ENCODE measurements around the gene TRAPPC10. TPM values are rescaled to one million over a fixed set of nuclear protein-coding genes. Genes with fewer than 3 reads are reported as not detected.

Gene TRAPPC10
- total RNA-seq, 1 donor from 2014 or later = 21.4 TPM

- peaks cover 34% of the 10 kb centered on the region for H3K4me1 ChIP-seq
- no peak for DNase-seq
- H3K27ac ChIP-seq (replicated peaks) = no peak overlapping the region
- TF ChIP-seq CTCF (IDR thresholded peaks at IDR 0.05; ENCODE audit: borderline replicate concordance) = no peak
- H3K4me3 ChIP-seq = no peak overlapping the region
- H3K36me3 ChIP-seq = peaks cover 12% of the 10 kb centered on the region
- H3K27me3 ChIP-seq (ENCODE audit: low read depth) = no peaks in the 10 kb centered on the region
- H3K9me3 ChIP-seq (replicated peaks) = no peaks in the 10 kb centered on the region
- intact Hi-C loops (cut with micrococcal nuclease) = no loop called here
Measured at GRCh38 chr21:44028287-44028659, 16.2 kb downstream of the TRAPPC10 start.

GRCh38 chr21:44029460-44030087, 17.5 kb downstream of the TRAPPC10 start:
- H3K9me3 ChIP-seq (replicated peaks) = no peaks in the 10 kb centered on the region
- no peak overlapping the region for H3K27ac ChIP-seq (replicated peaks)
- DNase-seq = no peak
- no peak for TF ChIP-seq CTCF (IDR thresholded peaks at IDR 0.05; ENCODE audit: borderline replicate concordance)
- intact Hi-C loops (cut with micrococcal nuclease) = no loop called here
- no peaks in the 10 kb centered on the region for H3K27me3 ChIP-seq (ENCODE audit: low read depth)
- H3K36me3 ChIP-seq = peaks cover 19% of the 10 kb centered on the region
- no peak overlapping the region for H3K4me3 ChIP-seq
- H3K4me1 ChIP-seq = peaks cover 22% of the 10 kb centered on the region

GRCh38 chr21:44035244-44035643, 23.1 kb downstream of the TRAPPC10 start:
- Histone ChIP-seq H3K27ac (replicated peaks) (no peak overlapping the region), H3K9me3 (replicated peaks) (no peaks in the 10 kb centered on the region), H3K27me3 (ENCODE audit: low read depth) (no peaks in the 10 kb centered on the region), H3K4me3 (no peak overlapping the region), H3K4me1 (no peaks in the 10 kb centered on the region), H3K36me3 (peaks cover 71% of the 10 kb centered on the region)
- no peak for TF ChIP-seq CTCF (IDR thresholded peaks at IDR 0.05; ENCODE audit: borderline replicate concordance)
- DNase-seq = no peak
- intact Hi-C loops (cut with micrococcal nuclease) = no loop called here

GRCh38 chr21:44038063-44038462, 26.0 kb downstream of the TRAPPC10 start:
- intact Hi-C loops (cut with micrococcal nuclease) = no loop called here
- peaks cover 62% of the 10 kb centered on the region for H3K36me3 ChIP-seq
- DNase-seq = no peak

GRCh38 chr21:44039828-44040227, 27.7 kb downstream of the TRAPPC10 start:
- intact Hi-C loops (cut with micrococcal nuclease) = no loop called here
- no peak for TF ChIP-seq CTCF (IDR thresholded peaks at IDR 0.05; ENCODE audit: borderline replicate concordance)
- no peak for DNase-seq

More at GRCh38 chr21:44038063-44038462, 26.0 kb downstream of the TRAPPC10 start:
- H3K4me3 ChIP-seq = no peak overlapping the region
- H3K4me1 ChIP-seq = no peaks in the 10 kb centered on the region
- no peak overlapping the region for H3K27ac ChIP-seq (replicated peaks)
- H3K9me3 ChIP-seq (replicated peaks) = no peaks in the 10 kb centered on the region
- H3K27me3 ChIP-seq (ENCODE audit: low read depth) = no peaks in the 10 kb centered on the region
- no peak for TF ChIP-seq CTCF (IDR thresholded peaks at IDR 0.05; ENCODE audit: borderline replicate concordance)

More at GRCh38 chr21:44039828-44040227, 27.7 kb downstream of the TRAPPC10 start:
- no peaks in the 10 kb centered on the region for H3K4me1 ChIP-seq
- H3K27me3 ChIP-seq (ENCODE audit: low read depth) = no peaks in the 10 kb centered on the region
- H3K36me3 ChIP-seq = peaks cover 50% of the 10 kb centered on the region
- no peaks in the 10 kb centered on the region for H3K9me3 ChIP-seq (replicated peaks)
- no peak overlapping the region for H3K27ac ChIP-seq (replicated peaks)
- H3K4me3 ChIP-seq = no peak overlapping the region

Data from left ventricle myocardium inferior (tissue), 1 donor.